HG03442 (cell line): ENCODE results near the gene LDB2.
"Not testable (repeated sequence)": the region's sequence is repeated elsewhere in the genome, so short reads cannot be mapped to it uniquely, and the experiment has no call there.

ENCODE experiments used
- ATAC-seq: cut with Tn5 transposase; IDR thresholded peaks from one replicate; pipeline ENCODE4 v1.9.1; 2021; ENCODE audit warnings: mild to moderate bottlenecking, moderate library complexity; ENCODE audit not compliant: unreplicated experiment

The LDB2 gene

GRCh38 chr4:16663307-16663706 is 235.1 kb downstream of the LDB2 start:
- ATAC-seq = no peak

- ATAC-seq = no peak
Observed at GRCh38 chr4:16661813-16662212, 236.6 kb downstream of the LDB2 start.

- no peak for ATAC-seq
Observed at GRCh38 chr4:16660656-16661055, 237.8 kb downstream of the LDB2 start.

- ATAC-seq = no peak
Observed at GRCh38 chr4:16659694-16660093, 238.8 kb downstream of the LDB2 start.

- no peak for ATAC-seq
Observed at GRCh38 chr4:16659079-16659478, 239.4 kb downstream of the LDB2 start.

- ATAC-seq = no peak
Observed at GRCh38 chr4:16658183-16658582, 240.3 kb downstream of the LDB2 start.

- no peak for ATAC-seq
Observed at GRCh38 chr4:16655111-16655510, 243.3 kb downstream of the LDB2 start.

GRCh38 chr4:16652732-16653305 is 245.6 kb downstream of the LDB2 start:
- ATAC-seq = no peak

- no peak for ATAC-seq
Observed at GRCh38 chr4:16646459-16646858, 252.0 kb downstream of the LDB2 start.

GRCh38 chr4:16643893-16644292 is 254.6 kb downstream of the LDB2 start:
- ATAC-seq = no peak

GRCh38 chr4:16642897-16643296 is 255.5 kb downstream of the LDB2 start:
- no peak for ATAC-seq

GRCh38 chr4:16641971-16642370 is 256.5 kb downstream of the LDB2 start:
- no peak for ATAC-seq

GRCh38 chr4:16636912-16637630 is 261.4 kb downstream of the LDB2 start:
- no peak for ATAC-seq

- ATAC-seq = no peak
Observed at GRCh38 chr4:16636304-16636703, 262.1 kb downstream of the LDB2 start.

GRCh38 chr4:16629274-16629673 is 269.2 kb downstream of the LDB2 start:
- ATAC-seq = not testable (repeated sequence)

GRCh38 chr4:16628835-16629234 is 269.6 kb downstream of the LDB2 start:
- not testable (repeated sequence) for ATAC-seq

GRCh38 chr4:16627999-16628398 is 270.4 kb downstream of the LDB2 start:
- ATAC-seq = no peak

- ATAC-seq = no peak
Observed at GRCh38 chr4:16626945-16627344, 271.5 kb downstream of the LDB2 start.

GRCh38 chr4:16622826-16623225 is 275.6 kb downstream of the LDB2 start:
- no peak for ATAC-seq

GRCh38 chr4:16617435-16617834 is 281.0 kb downstream of the LDB2 start:
- no peak for ATAC-seq

GRCh38 chr4:16617011-16617410 is 281.4 kb downstream of the LDB2 start:
- no peak for ATAC-seq

- no peak for ATAC-seq
Observed at GRCh38 chr4:16609170-16609758, 289.2 kb downstream of the LDB2 start.
